Measurements from ENCODE around the gene USF2. TPM values are rescaled to one million over a fixed set of nuclear protein-coding genes. Genes with fewer than 3 reads are reported as not detected.

Gene USF2
- polyA plus RNA-seq, 2 of the 4 experiments (the other 2 are of a cell fraction), result 118 to 141 TPM

GRCh38 chr19:35310811-35311465, 42.2 kb downstream of the USF2 start:
- DNase-seq (ENCODE audit: low read depth in 1 of 2, low spot score in 1 of 2), result no peak
- no peak overlapping the region for H3K27ac ChIP-seq
- FAIRE-seq, result no peak
- POLR2A ChIA-PET, result interaction anchor here (0.6 kb wide), 1 partner anchor 109 kb away, joined by 7 read pairs; no protein-coding TSS in a partner anchor
- H3K4me3 ChIP-seq, result no peak overlapping the region
- 79% methylated on average over 10 of the region's 10 CpGs for WGBS (ENCODE audit: missing lambda C conversion rate)
- ATAC-seq, result peak in 1 of 2 experiments; percentile 18; a peak in 2 of 6 replicates
- no peaks in the 10 kb centered on the region for H3K9me3 ChIP-seq
- TF ChIP-seq CEBPB (IDR thresholded peaks at IDR 0.05) (no peak), ZNF302 (CRISPR knock-in tag; IDR thresholded peaks at IDR 0.05) (no peak), EP300 (IDR thresholded peaks at IDR 0.05) (no peak), HOXA7 (CRISPR knock-in tag; IDR thresholded peaks at IDR 0.05) (no peak), CHD2 (IDR thresholded peaks at IDR 0.05; ENCODE audit: low read length, partially characterized antibody) (no peak), EHMT2 (IDR thresholded peaks at IDR 0.05; ENCODE audit: low read depth) (no peak), POLR2AphosphoS2 (conservative IDR thresholded peaks at IDR 0.05; ENCODE audit: low read length) (no peak), HDAC2 (IDR thresholded peaks at IDR 0.05) (no peak), HES2 (IDR thresholded peaks at IDR 0.05) (no peak), CHD4 (IDR thresholded peaks at IDR 0.05; ENCODE audit: borderline replicate concordance) (no peak), MAFK (IDR thresholded peaks at IDR 0.05; ENCODE audit: partially characterized antibody) (no peak)
- no peaks in the 10 kb centered on the region; the same call in 2 of the 3 replicates for H3K4me1 ChIP-seq
- H3K4me2 ChIP-seq, result no peak overlapping the region
- CTCF ChIA-PET, result interaction anchor here (0.8 to 4.1 kb wide), 4 partner anchors 26 to 184 kb away, joined by 3 to 19 read pairs (median 6); no protein-coding TSS in a partner anchor

- Histone ChIP-seq H3K27ac (no peak overlapping the region), H3K9me3 (no peaks in the 10 kb centered on the region), H3K4me1 (no peaks in the 10 kb centered on the region; the same call in 2 of the 3 replicates), H3K4me3 (no peak overlapping the region), H3K4me2 (no peak overlapping the region)
- POLR2A ChIA-PET, result no interaction called here
- CTCF ChIA-PET, result interaction anchor here (0.8 to 4.5 kb wide), 6 partner anchors 25 to 183 kb away, joined by 3 to 22 read pairs (median 5); no protein-coding TSS in a partner anchor
- ATAC-seq (no peak; a peak in 2 of 6 replicates), DNase-seq (ENCODE audit: low read depth in 1 of 2, low spot score in 1 of 2) (no peak), FAIRE-seq (no peak)
- WGBS (ENCODE audit: missing lambda C conversion rate), result 73% methylated on average over 21 of the region's 21 CpGs
- no peak for TF ChIP-seq CHD4 (IDR thresholded peaks at IDR 0.05; ENCODE audit: borderline replicate concordance)
- TF ChIP-seq HDAC2 (IDR thresholded peaks at IDR 0.05), result no peak
- no peak for TF ChIP-seq HEYL (CRISPR knock-in tag; IDR thresholded peaks at IDR 0.05)
- TF ChIP-seq RARB (CRISPR knock-in tag; IDR thresholded peaks at IDR 0.05), result no peak
- no peak for TF ChIP-seq MAX (IDR thresholded peaks at IDR 0.05)
- no peak for TF ChIP-seq JUN (IDR thresholded peaks at IDR 0.05)
- TF ChIP-seq ESRRA (IDR thresholded peaks at IDR 0.05; ENCODE audit: borderline replicate concordance, low read length), result no peak
- TF ChIP-seq JUNB (IDR thresholded peaks at IDR 0.05), result no peak
- TF ChIP-seq FOXS1 (CRISPR knock-in tag; IDR thresholded peaks at IDR 0.05), result no peak
- no peak for TF ChIP-seq TFCP2L1 (CRISPR knock-in tag; IDR thresholded peaks at IDR 0.05)
- no peak for TF ChIP-seq EHMT2 (IDR thresholded peaks at IDR 0.05; ENCODE audit: low read depth)
- TF ChIP-seq NPAS2 (CRISPR knock-in tag; IDR thresholded peaks at IDR 0.05; ENCODE audit: borderline replicate concordance), result no peak
- no peak for TF ChIP-seq HOXA7 (CRISPR knock-in tag; IDR thresholded peaks at IDR 0.05)
- no peak for TF ChIP-seq REST (IDR thresholded peaks at IDR 0.05)
- no peak for TF ChIP-seq ZFP36 (IDR thresholded peaks at IDR 0.05; ENCODE audit: borderline replicate concordance, partially characterized antibody)
- TF ChIP-seq POLR2A (IDR thresholded peaks at IDR 0.05; ENCODE audit: low read length), result no peak
These were observed 43.3 kb downstream of the USF2 start for GRCh38 chr19:35311901-35312665.

All from A549 (cell line).